Measurements from ENCODE around the gene EFCAB10.
A peak's percentile ranks its signal among the peaks of the same experiment; 100 is the strongest.

EFCAB10 gene, protein sequence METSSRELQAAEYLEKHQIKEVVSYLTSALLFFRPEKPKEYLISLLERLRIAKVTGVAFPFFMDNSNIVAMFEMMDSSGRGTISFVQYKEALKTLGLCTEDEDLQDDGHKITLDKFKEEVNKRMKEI

DNA sequence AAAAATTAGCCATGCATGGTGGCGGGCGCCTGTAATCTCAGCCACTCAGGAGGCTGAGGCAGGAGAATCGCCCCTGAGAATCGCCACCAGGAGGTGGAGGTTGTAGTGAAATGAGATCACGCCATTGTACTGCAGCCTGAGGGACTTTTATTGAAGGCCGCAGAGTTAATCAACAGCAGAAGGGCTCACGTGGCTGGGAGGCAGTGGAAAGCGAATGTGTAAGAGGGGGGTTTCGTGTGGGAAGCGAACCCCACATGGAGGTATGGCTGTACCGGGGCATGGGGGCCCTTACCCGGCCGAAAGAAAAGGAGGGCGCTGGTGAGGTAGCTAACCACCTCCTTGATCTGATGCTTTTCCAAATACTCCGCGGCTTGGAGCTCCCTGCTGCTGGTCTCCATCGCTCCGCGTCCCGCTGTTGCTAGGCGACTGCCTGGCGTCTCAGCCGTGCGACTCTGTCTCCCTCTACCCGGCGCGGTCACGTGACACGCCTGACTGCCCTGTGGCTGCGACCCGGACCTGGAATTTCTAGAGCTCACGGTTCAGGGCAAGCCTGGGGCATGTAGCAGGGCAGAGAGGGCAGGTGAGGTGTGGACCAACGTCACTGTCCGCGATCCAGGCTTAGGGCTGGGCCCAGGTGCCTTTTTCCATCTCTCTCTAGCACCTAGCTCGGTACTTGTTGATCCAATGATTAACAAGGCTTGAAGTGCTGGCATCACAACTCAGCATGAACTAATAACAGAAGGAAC, at the start of gene EFCAB10:
EFCAB10 (minus strand) TSS at position 428 of the 746 bp plus-strand sequence; CDS start at position 398, 30 bp downstream.
- peak; percentile 6 for DNase-seq (ENCODE audit: low read depth)
- in situ Hi-C loops (cut with HindIII; ENCODE audit: low sequenced_read_pairs), result no loop called here
- peak; percentile 15 for TF ChIP-seq CTCF (IDR thresholded peaks at IDR 0.05; ENCODE audit: low read depth, low read length, missing control alignments)
- peak within 1 kb of the TSS; percentile 39 for H3K4me3 ChIP-seq (ENCODE audit: low read depth, low read length)

GRCh38 chr7:105625986-105626385, 44.7 kb upstream of the EFCAB10 start:
- no peak overlapping the region for H3K4me3 ChIP-seq (ENCODE audit: low read depth, low read length)
- DNase-seq (ENCODE audit: low read depth), result no peak
- no peak for TF ChIP-seq CTCF (IDR thresholded peaks at IDR 0.05; ENCODE audit: low read depth, low read length, missing control alignments)
- in situ Hi-C loops (cut with HindIII; ENCODE audit: low sequenced_read_pairs), result no loop called here

DNA sequence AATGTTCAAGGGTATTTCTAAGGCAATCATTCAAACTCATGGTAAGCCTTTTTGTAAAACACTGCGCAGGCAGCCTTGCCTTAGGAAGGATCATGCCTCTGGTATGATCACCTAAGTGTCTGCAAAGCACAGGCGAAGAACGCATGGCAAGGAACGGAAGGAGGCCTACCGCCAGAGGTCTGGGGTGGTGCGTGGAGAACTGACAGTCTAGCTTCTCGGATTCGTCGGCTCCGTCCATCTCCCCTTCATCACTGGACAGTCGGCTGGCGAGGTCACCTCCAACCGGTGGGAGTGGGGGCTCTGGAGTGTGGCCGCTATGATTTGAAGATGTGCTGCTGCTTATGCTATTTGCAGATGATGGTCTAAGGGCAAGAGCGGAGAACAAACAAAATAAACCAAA, 42.6 kb upstream of the EFCAB10 start:
- H3K4me3 ChIP-seq (ENCODE audit: low read depth, low read length), result no peak overlapping the region
- TF ChIP-seq CTCF (IDR thresholded peaks at IDR 0.05; ENCODE audit: low read depth, low read length, missing control alignments), result no peak
- in situ Hi-C loops (cut with HindIII; ENCODE audit: low sequenced_read_pairs), result no loop called here
- DNase-seq (ENCODE audit: low read depth), result no peak

GRCh38 chr7:105623378-105623777, 42.1 kb upstream of the EFCAB10 start:
- DNase-seq (ENCODE audit: low read depth), result no peak
- no peak for TF ChIP-seq CTCF (IDR thresholded peaks at IDR 0.05; ENCODE audit: low read depth, low read length, missing control alignments)
- in situ Hi-C loops (cut with HindIII; ENCODE audit: low sequenced_read_pairs), result no loop called here
- H3K4me3 ChIP-seq (ENCODE audit: low read depth, low read length), result no peak overlapping the region

GRCh38 chr7:105622106-105622731, 40.9 kb upstream of the EFCAB10 start:
- no peak overlapping the region for H3K4me3 ChIP-seq (ENCODE audit: low read depth, low read length)
- DNase-seq (ENCODE audit: low read depth), result no peak
- in situ Hi-C loops (cut with HindIII; ENCODE audit: low sequenced_read_pairs), result no loop called here
- TF ChIP-seq CTCF (IDR thresholded peaks at IDR 0.05; ENCODE audit: low read depth, low read length, missing control alignments), result no peak

GRCh38 chr7:105621617-105622016, 40.3 kb upstream of the EFCAB10 start:
- TF ChIP-seq CTCF (IDR thresholded peaks at IDR 0.05; ENCODE audit: low read depth, low read length, missing control alignments), result no peak
- peak; percentile 59 for DNase-seq (ENCODE audit: low read depth)
- in situ Hi-C loops (cut with HindIII; ENCODE audit: low sequenced_read_pairs), result no loop called here

More at GRCh38 chr7:105621617-105622016, 40.3 kb upstream of the EFCAB10 start:
- no peak overlapping the region for H3K4me3 ChIP-seq (ENCODE audit: low read depth, low read length)

Measured in astrocyte of the cerebellum (primary cell).